HepG2 (cell line): ENCODE data around the gene CSNK1G1. TPM values are rescaled to one million over a fixed set of nuclear protein-coding genes. Genes with fewer than 3 reads are reported as not detected.

ENCODE experiments used
- HNRNPH1 ChIP-seq: fragments of 200-400 bp; formaldehyde crosslinking; optimal IDR thresholded peaks from 2 replicates; pipeline ENCODE3; 2017; ENCODE audit warnings: mild to moderate bottlenecking, low read depth, low read length
- MBD4 ChIP-seq: IDR thresholded peaks from 2 replicates; pipeline ENCODE4 v1.6.1; 2012; ENCODE audit warnings: low read length, inconsistent platforms, borderline replicate concordance
- MIXL1 ChIP-seq: IDR thresholded peaks from 2 replicates; pipeline ENCODE4 v1.6.1; 2016
- ONECUT2 ChIP-seq: sonication (generic); formaldehyde crosslinking; IDR thresholded peaks from 2 replicates; pipeline ENCODE4 v1.4.0; 2020; ENCODE audit warnings: missing genetic modification reagents
- PITX1 ChIP-seq: sonication (generic); formaldehyde crosslinking; IDR thresholded peaks from 2 replicates; pipeline ENCODE4 v1.5.1; 2020; ENCODE audit warnings: mild to moderate bottlenecking, missing genetic modification reagents
- ZBTB38 ChIP-seq: sonication (generic); formaldehyde crosslinking; IDR thresholded peaks from 2 replicates; pipeline ENCODE4 v1.5.1; 2020; ENCODE audit warnings: mild to moderate bottlenecking, missing genetic modification reagents
- ZBTB8A ChIP-seq: sonication (generic); formaldehyde crosslinking; IDR thresholded peaks from 2 replicates; pipeline ENCODE4 v1.4.0; 2020; ENCODE audit warnings: mild to moderate bottlenecking, low read depth, missing genetic modification reagents, borderline replicate concordance
- ZNF354B ChIP-seq: sonication (generic); formaldehyde crosslinking; IDR thresholded peaks from 2 replicates; pipeline ENCODE4 v1.8.0; 2022; ENCODE audit warnings: mild to moderate bottlenecking, missing genetic modification reagents
- ZNF746 ChIP-seq: sonication (generic); formaldehyde crosslinking; IDR thresholded peaks from 2 replicates; pipeline ENCODE4 v1.8.0; 2022; ENCODE audit warnings: mild to moderate bottlenecking, missing genetic modification reagents
- polyA plus RNA-seq, 8 experiments: library from polyadenylated mRNA; depleted of rRNA in 3 of 8; stranded (reverse) in 7 of 8; unstranded in 1 of 8; fragments of >200 nt; fragmentation: Illumina TruSeq in 4 of 8; extraction: Trizol in 4 of 8; gene quantifications; 2 replicates each; pipeline versions ENCODE4 v1.2.1 to v1.2.3, GENCODE V29; 2011 to 2016; ENCODE audit warnings: low read depth in 4 of 8, missing spikeins in 1 of 8, mixed read lengths in 1 of 8; ENCODE audit not compliant: insufficient read depth in 1 of 8
- total RNA-seq, 5 experiments: library from RNA; depleted of rRNA; stranded (reverse); fragments of >200 nt; fragmentation: Illumina TruSeq; extraction: Trizol; gene quantifications; 2 replicates each; pipeline ENCODE4 v1.2.3, GENCODE V29; 2016; ENCODE audit warnings: low read depth in 1 of 5
- TF ChIP-seq, protein P1 (sequence below), 2 experiments: fragments of 450-650 bp in 1 of 2; sonication (generic) in 1 of 2; formaldehyde crosslinking in 1 of 2; IDR thresholded peaks; 2 replicates each; pipeline versions ENCODE4 v1.6.1 to v1.8.0; 2016 to 2022; ENCODE audit warnings: antibody characterized with exemption in 1 of 2, mild to moderate bottlenecking in 1 of 2, missing genetic modification reagents in 1 of 2
- TF ChIP-seq, protein P2 (sequence below), 2 experiments: sonication (generic) in 1 of 2; formaldehyde crosslinking in 1 of 2; IDR thresholded peaks; 2 replicates each; pipeline versions ENCODE4 v1.4.0 to v1.6.1; 2016 to 2020; ENCODE audit warnings: borderline replicate concordance in 1 of 2, low read depth in 1 of 2, mild to moderate bottlenecking in 1 of 2, missing genetic modification reagents in 1 of 2
- TF ChIP-seq, protein P3 (sequence below): IDR thresholded peaks from 2 replicates; pipeline ENCODE4 v1.6.1; 2016; ENCODE audit warnings: missing biosample characterization, missing genetic modification reagents, low read depth

Gene CSNK1G1
- total and polyA plus RNA-seq, 2 of the 13 experiments (the other 11 are each of a cell fraction or from before 2014, with no cell fraction given) = 8.5 to 12.6 TPM

DNA sequence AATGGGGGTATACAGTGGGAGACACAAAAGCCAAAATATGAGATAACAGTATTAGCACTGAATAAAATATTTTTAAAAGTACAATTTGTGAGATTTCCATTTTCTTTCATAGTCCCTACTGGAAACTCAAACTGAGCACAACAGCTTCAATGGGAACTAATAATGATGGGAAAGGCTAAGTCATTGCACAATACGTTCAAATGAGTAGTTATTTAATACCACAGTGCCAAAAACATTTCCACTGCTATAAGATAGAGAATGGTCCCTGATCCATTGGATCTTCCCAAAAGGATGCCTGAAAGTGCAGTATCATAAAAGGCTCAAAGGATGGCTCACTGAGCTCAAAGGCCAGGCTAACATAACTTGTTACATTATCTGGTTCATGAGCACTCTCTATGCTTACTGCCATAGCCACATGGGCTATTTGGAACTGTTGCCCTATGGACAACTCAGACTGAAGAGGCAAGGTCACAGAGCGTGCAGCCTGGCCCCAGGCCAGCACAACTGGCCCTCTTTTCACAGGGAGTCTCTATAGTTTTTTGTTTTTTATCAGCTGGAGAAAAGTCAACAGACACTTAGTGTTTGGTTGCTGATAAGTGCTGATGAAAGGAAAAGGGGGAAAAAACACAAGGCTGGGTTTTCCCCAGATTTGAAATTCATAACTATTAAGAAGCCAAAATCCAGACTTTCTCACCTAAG, 139.1 kb downstream of the CSNK1G1 start (continued):
- TF ChIP-seq, protein P1, sequence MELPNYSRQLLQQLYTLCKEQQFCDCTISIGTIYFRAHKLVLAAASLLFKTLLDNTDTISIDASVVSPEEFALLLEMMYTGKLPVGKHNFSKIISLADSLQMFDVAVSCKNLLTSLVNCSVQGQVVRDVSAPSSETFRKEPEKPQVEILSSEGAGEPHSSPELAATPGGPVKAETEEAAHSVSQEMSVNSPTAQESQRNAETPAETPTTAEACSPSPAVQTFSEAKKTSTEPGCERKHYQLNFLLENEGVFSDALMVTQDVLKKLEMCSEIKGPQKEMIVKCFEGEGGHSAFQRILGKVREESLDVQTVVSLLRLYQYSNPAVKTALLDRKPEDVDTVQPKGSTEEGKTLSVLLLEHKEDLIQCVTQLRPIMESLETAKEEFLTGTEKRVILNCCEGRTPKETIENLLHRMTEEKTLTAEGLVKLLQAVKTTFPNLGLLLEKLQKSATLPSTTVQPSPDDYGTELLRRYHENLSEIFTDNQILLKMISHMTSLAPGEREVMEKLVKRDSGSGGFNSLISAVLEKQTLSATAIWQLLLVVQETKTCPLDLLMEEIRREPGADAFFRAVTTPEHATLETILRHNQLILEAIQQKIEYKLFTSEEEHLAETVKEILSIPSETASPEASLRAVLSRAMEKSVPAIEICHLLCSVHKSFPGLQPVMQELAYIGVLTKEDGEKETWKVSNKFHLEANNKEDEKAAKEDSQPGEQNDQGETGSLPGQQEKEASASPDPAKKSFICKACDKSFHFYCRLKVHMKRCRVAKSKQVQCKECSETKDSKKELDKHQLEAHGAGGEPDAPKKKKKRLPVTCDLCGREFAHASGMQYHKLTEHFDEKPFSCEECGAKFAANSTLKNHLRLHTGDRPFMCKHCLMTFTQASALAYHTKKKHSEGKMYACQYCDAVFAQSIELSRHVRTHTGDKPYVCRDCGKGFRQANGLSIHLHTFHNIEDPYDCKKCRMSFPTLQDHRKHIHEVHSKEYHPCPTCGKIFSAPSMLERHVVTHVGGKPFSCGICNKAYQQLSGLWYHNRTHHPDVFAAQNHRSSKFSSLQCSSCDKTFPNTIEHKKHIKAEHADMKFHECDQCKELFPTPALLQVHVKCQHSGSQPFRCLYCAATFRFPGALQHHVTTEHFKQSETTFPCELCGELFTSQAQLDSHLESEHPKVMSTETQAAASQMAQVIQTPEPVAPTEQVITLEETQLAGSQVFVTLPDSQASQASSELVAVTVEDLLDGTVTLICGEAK (IDR thresholded peaks at IDR 0.05) = no peak
- TF ChIP-seq, protein P1 (CRISPR knock-in tag; IDR thresholded peaks at IDR 0.05) = no peak; the same call in 1 of the 2 replicates
- no peak; the same call in 1 of the 2 replicates for TF ChIP-seq ZBTB38
- TF ChIP-seq ZNF746 (CRISPR knock-in tag) = no peak
- TF ChIP-seq ONECUT2 = no peak
- TF ChIP-seq, protein P2, sequence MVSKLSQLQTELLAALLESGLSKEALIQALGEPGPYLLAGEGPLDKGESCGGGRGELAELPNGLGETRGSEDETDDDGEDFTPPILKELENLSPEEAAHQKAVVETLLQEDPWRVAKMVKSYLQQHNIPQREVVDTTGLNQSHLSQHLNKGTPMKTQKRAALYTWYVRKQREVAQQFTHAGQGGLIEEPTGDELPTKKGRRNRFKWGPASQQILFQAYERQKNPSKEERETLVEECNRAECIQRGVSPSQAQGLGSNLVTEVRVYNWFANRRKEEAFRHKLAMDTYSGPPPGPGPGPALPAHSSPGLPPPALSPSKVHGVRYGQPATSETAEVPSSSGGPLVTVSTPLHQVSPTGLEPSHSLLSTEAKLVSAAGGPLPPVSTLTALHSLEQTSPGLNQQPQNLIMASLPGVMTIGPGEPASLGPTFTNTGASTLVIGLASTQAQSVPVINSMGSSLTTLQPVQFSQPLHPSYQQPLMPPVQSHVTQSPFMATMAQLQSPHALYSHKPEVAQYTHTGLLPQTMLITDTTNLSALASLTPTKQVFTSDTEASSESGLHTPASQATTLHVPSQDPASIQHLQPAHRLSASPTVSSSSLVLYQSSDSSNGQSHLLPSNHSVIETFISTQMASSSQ (IDR thresholded peaks at IDR 0.05; ENCODE audit: low read depth) = peak; percentile 36
- TF ChIP-seq, protein P2 (CRISPR knock-in tag; IDR thresholded peaks at IDR 0.05; ENCODE audit: borderline replicate concordance) = 0 out of 2 replicates have a peak, but pooled peaks have one; percentile 53
- no peak for TF ChIP-seq ZBTB8A (CRISPR knock-in tag)
- TF ChIP-seq MBD4 = peak; percentile 81; the same call in 1 of the 2 replicates
- TF ChIP-seq MIXL1 (CRISPR knock-in tag) = peak; percentile 79; the same call in 1 of the 2 replicates
- TF ChIP-seq PITX1 (CRISPR knock-in tag) = 0 out of 2 replicates have a peak, but pooled peaks have one; percentile 33
- TF ChIP-seq HNRNPH1 = no peak
- TF ChIP-seq, protein P3, sequence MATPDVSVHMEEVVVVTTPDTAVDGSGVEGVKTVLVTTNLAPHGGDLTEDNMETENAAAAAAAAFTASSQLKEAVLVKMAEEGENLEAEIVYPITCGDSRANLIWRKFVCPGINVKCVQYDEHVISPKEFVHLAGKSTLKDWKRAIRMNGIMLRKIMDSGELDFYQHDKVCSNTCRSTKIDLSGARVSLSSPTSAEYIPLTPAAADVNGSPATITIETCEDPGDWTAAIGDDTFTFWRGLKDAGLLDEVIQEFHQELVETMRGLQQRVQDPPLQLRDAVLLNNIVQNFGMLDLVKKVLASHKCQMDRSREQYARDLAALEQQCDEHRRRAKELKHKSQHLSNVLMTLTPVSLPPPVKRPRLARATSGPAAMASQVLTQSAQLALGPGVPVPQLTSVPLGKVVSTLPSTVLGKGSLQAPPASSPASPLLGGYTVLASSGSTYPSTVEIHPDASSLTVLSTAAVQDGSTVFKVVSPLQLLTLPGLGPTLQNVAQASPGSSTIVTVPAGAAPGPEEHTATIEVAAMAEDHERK (CRISPR knock-in tag) = no peak
- TF ChIP-seq ZNF354B = no peak
